Measurements from ENCODE around the gene RGS3. TPM values are rescaled to one million over a fixed set of nuclear protein-coding genes. Genes with fewer than 3 reads are reported as not detected.

Gene RGS3
- 33.0 TPM for polyA plus RNA-seq
- long read RNA-seq, donor 1, full-length matches to known transcripts: 4 of 4 reads
- long read RNA-seq, donor 1, partial matches to known transcripts: 0 of 4 reads
- long read RNA-seq, donor 1, other reads (novel, unspliced or antisense): 0 of 4 reads
- long read RNA-seq, donor 2, full-length matches to known transcripts: 11 of 11 reads
- long read RNA-seq, donor 2, partial matches to known transcripts: 0 of 11 reads
- long read RNA-seq, donor 2, other reads (novel, unspliced or antisense): 0 of 11 reads
- long read RNA-seq, donor 3: 0 reads
- long read RNA-seq, donor 4, partial matches to known transcripts: 0 of 1 reads
- long read RNA-seq, donor 4, other reads (novel, unspliced or antisense): 0 of 1 reads
- long read RNA-seq, donor 5, partial matches to known transcripts: 0 of 1 reads
- long read RNA-seq, donor 5, other reads (novel, unspliced or antisense): 0 of 1 reads
- long read RNA-seq, donor 6, full-length matches to known transcripts: 5 of 5 reads
- long read RNA-seq, donor 6, partial matches to known transcripts: 0 of 5 reads
- long read RNA-seq, donor 6, other reads (novel, unspliced or antisense): 0 of 5 reads
- long read RNA-seq, donor 7, partial matches to known transcripts: 0 of 1 reads
- long read RNA-seq, donor 7, other reads (novel, unspliced or antisense): 0 of 1 reads
- long read RNA-seq, donor 8, full-length matches to known transcripts: 9 of 9 reads
- long read RNA-seq, donor 8, partial matches to known transcripts: 0 of 9 reads
- long read RNA-seq, donor 8, other reads (novel, unspliced or antisense): 0 of 9 reads
- long read RNA-seq, donor 9, full-length matches to known transcripts: 10 of 15 reads
- long read RNA-seq, donor 9, partial matches to known transcripts: 5 of 15 reads
- long read RNA-seq, donor 9, other reads (novel, unspliced or antisense): 0 of 15 reads
- long read RNA-seq, donor 10, full-length matches to known transcripts: 12 of 12 reads
- long read RNA-seq, donor 10, partial matches to known transcripts: 0 of 12 reads
- long read RNA-seq, donor 10, other reads (novel, unspliced or antisense): 0 of 12 reads
- long read RNA-seq, donor 11, partial matches to known transcripts: 0 of 2 reads
- long read RNA-seq, donor 11, other reads (novel, unspliced or antisense): 0 of 2 reads

DNA sequence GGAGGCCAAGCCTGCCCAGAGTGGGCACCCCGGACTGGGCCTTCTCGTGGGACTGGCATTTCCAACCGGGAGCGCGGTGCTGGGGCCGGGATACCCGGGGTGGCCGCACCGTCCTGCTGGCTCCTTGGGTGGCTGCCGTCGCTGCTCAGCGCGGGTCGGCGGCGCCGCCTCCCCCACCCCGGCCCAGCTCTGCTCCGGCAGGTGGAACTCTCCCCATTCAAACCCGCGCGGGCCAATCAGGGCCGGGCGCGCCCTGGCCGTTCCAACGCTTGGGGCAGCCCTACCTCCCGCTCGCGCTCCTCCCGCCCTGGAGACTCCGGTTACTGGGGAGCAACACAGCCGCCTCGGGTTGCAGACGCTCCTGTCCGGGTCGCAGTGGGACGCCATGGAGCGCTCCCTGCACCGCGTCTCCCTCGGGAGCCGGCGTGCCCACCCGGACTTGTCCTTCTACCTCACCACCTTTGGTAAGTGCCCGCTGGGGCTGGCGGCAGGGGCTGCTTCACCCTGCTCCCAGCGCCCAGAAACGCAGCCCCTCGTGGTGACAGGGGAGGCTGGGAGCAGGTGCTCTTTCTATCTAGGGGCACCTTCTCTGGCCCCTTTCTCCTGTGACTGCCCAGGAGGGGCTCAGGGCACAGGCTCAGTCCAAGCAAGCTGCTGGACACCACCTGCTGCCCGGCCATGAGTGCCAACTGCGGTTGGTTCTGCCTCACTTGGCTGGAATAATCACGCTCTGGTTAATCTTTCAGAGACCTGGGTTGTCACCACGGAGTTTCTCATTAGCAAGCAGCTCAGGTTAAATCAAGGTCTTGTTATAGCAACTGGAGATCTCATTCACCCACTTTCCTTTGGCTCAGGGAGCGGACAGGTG is at the start of gene RGS3:
RGS3 (plus strand) TSS at position 310 of the 868 bp plus-strand sequence; CDS start at position 386, 76 bp downstream.
- peak; percentile 68 to 84 for DNase-seq
- H3K27ac ChIP-seq (ENCODE audit: low read length): peak within 1 kb of the TSS; percentile 25
- peak within 1 kb of the TSS; percentile 56 for H3K4me3 ChIP-seq (ENCODE audit: low read length)
- no peaks in the 10 kb centered on the region for H3K36me3 ChIP-seq (ENCODE audit: control insufficient read depth, insufficient read depth, low read length)
- H3K27me3 ChIP-seq (ENCODE audit: control insufficient read depth, insufficient read depth, low read length): no peaks in the 10 kb centered on the region
- H3K9me3 ChIP-seq (ENCODE audit: control insufficient read depth, low read depth, low read length): no peaks in the 10 kb centered on the region
- no CpG with 5 or more reads among the region's 55 CpGs for WGBS (ENCODE audit: insufficient coverage, low lambda C conversion rate)
- peaks cover 18% of the 10 kb centered on the region for H3K4me1 ChIP-seq (ENCODE audit: control insufficient read depth, insufficient read depth, low read length)

DNA sequence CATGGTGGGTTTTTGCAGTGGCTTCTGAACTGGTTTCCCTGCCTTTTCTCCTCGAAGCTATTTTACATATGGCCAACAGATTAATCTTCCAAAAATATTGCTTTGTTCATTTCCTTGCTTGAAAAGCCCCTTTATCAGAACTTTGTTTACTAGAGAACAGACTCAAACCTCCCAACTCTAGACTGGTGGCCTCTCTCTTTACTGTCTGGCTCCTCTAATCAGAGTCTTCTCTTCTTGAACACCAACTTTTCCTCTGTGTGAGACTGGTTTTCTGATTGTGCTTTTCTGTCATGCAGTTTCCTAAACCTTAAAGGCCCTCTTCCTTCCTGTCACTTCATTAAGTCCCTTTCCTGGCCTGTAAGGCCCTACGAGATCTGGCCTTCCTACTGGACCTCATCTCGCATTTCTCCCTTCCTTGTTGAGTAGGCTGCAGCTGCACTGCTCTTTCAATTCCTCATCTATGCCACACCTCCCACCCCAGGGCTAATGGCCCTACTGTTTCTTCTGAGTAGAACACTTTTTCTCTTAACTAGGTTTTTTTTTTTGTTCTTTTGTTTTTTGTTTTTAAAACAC is 47.3 kb upstream of the RGS3 start:
- no peak for DNase-seq
- Histone ChIP-seq H3K4me1 (ENCODE audit: control insufficient read depth, insufficient read depth, low read length) (no peaks in the 10 kb centered on the region), H3K36me3 (ENCODE audit: control insufficient read depth, insufficient read depth, low read length) (no peaks in the 10 kb centered on the region), H3K9me3 (ENCODE audit: control insufficient read depth, low read depth, low read length) (no peaks in the 10 kb centered on the region), H3K4me3 (ENCODE audit: low read length) (no peak overlapping the region), H3K27me3 (ENCODE audit: control insufficient read depth, insufficient read depth, low read length) (no peaks in the 10 kb centered on the region), H3K27ac (ENCODE audit: low read length) (no peak overlapping the region)
- WGBS (ENCODE audit: insufficient coverage, low lambda C conversion rate): 71% methylated on average over 3 of the region's 3 CpGs

DNA sequence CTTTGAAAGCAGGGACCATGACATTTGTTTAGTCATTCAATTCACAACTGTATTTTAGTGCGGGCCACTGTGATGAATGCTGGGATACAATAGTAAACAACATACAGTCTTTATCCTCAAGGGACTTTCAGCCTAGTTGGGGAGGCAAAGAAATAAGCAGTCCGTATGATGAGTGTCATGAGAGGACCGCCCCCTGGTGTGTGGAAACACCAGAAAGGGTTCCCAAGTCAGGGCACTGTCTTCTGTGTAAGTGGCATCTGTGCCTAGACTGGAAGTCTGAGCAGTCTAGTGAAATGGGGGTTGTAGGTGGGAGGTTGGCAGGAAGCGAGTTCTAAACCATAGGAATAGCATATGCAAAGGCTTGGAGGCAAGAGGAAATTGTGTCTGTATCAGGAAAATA is 46.2 kb upstream of the RGS3 start:
- H3K4me3 ChIP-seq (ENCODE audit: low read length): no peak overlapping the region
- no peak overlapping the region for H3K27ac ChIP-seq (ENCODE audit: low read length)
- WGBS (ENCODE audit: insufficient coverage, low lambda C conversion rate): no CpG with 5 or more reads among the region's 4 CpGs
- H3K9me3 ChIP-seq (ENCODE audit: control insufficient read depth, low read depth, low read length): no peaks in the 10 kb centered on the region
- H3K36me3 ChIP-seq (ENCODE audit: control insufficient read depth, insufficient read depth, low read length): no peaks in the 10 kb centered on the region
- DNase-seq: no peak
- H3K27me3 ChIP-seq (ENCODE audit: control insufficient read depth, insufficient read depth, low read length): no peaks in the 10 kb centered on the region
- H3K4me1 ChIP-seq (ENCODE audit: control insufficient read depth, insufficient read depth, low read length): no peaks in the 10 kb centered on the region

DNA sequence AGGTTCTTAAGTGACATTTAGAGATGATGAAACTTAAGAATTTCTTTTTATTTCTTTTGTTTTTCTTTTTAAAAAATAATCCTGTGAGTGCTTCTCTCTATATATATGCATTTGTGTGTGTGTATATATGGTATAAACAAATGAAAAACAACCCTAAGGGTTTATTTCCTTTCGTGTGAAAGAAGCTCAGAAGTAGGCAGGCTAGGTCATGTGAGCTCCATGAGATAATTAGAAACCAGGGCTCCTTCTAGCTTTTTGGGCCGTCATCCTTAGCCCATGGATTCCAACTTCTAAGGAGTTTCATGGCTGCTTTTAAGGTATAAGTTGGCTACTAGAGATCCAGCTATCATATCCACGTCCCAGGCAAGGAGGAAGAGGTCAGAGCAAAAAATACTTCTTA is 41.8 kb upstream of the RGS3 start:
- Histone ChIP-seq H3K27me3 (ENCODE audit: control insufficient read depth, insufficient read depth, low read length) (no peaks in the 10 kb centered on the region), H3K36me3 (ENCODE audit: control insufficient read depth, insufficient read depth, low read length) (no peaks in the 10 kb centered on the region), H3K27ac (ENCODE audit: low read length) (no peak overlapping the region), H3K4me3 (ENCODE audit: low read length) (no peak overlapping the region), H3K4me1 (ENCODE audit: control insufficient read depth, insufficient read depth, low read length) (no peaks in the 10 kb centered on the region), H3K9me3 (ENCODE audit: control insufficient read depth, low read depth, low read length) (no peaks in the 10 kb centered on the region)
- no peak for DNase-seq
- no CpG with 5 or more reads among the region's 3 CpGs for WGBS (ENCODE audit: insufficient coverage, low lambda C conversion rate)

DNA sequence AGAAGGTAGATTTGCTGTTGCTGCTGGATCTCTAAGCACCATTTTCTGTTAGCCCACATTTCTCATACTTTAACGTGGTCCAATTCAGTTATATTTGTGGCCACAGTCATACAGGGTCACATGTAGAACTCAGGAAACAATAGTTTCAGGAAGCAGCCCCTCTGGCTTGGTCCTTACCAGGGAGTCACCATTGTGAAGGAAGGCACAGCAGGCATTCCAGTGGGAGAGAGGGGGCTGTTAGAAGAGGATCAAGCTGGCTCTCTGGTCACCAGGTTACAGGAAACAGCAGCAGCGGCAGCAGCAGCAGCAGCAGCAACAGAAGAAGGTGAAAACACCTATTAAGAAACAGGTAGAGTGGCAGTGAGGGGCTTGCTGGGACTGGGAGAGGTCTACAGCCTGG is 38.5 kb upstream of the RGS3 start:
- DNase-seq: no peak
- H3K9me3 ChIP-seq (ENCODE audit: control insufficient read depth, low read depth, low read length): no peaks in the 10 kb centered on the region
- H3K36me3 ChIP-seq (ENCODE audit: control insufficient read depth, insufficient read depth, low read length): no peaks in the 10 kb centered on the region
- no peaks in the 10 kb centered on the region for H3K4me1 ChIP-seq (ENCODE audit: control insufficient read depth, insufficient read depth, low read length)
- no peak overlapping the region for H3K4me3 ChIP-seq (ENCODE audit: low read length)
- H3K27ac ChIP-seq (ENCODE audit: low read length): no peak overlapping the region
- no peaks in the 10 kb centered on the region for H3K27me3 ChIP-seq (ENCODE audit: control insufficient read depth, insufficient read depth, low read length)
- WGBS (ENCODE audit: insufficient coverage, low lambda C conversion rate): no CpG with 5 or more reads among the region's 2 CpGs

DNA sequence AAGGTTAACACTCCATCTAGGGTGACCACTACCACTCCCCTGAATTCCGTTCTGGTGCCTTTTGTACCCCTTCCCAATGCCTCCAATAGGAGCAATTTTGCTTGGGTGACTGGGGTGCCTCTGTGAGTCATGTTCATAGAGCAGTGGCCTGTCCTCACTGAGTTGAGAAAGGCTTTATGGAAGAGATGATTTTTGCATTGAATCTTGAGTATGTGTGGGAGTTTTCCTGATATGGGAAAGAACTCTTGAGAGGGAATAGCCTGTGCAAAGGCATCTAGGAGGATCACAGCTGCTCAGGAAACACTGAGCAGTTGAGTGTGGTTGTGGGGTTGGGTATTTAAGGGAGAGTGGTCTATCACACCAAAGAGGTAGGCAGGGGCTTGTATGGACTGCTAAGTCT is 36.8 kb upstream of the RGS3 start:
- Histone ChIP-seq H3K27me3 (ENCODE audit: control insufficient read depth, insufficient read depth, low read length) (no peaks in the 10 kb centered on the region), H3K4me1 (ENCODE audit: control insufficient read depth, insufficient read depth, low read length) (no peaks in the 10 kb centered on the region), H3K4me3 (ENCODE audit: low read length) (no peak overlapping the region), H3K9me3 (ENCODE audit: control insufficient read depth, low read depth, low read length) (no peaks in the 10 kb centered on the region), H3K27ac (ENCODE audit: low read length) (no peak overlapping the region), H3K36me3 (ENCODE audit: control insufficient read depth, insufficient read depth, low read length) (no peaks in the 10 kb centered on the region)
- DNase-seq: no peak
- no CpG with 5 or more reads among the region's 1 CpG for WGBS (ENCODE audit: insufficient coverage, low lambda C conversion rate)

DNA sequence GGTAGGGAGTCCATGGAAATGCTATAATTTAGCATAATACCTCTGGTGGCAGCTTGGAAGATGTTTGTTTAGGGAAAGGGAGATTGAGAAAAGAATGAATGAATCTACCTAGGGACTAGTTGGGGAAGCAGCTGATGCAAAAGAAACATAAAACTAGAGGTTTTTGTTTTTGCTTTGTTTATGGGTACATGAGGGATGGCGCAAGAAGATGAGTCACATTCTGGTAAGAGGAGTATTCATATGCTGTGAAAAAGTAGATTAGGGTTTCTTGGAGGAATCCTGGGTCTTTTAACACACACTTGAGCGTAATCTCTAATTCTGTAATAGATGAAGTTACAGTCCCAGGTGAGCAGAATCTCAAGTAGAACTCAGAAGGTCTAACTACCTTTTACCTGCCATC is 35.9 kb upstream of the RGS3 start:
- Histone ChIP-seq H3K27ac (ENCODE audit: low read length) (no peak overlapping the region), H3K4me3 (ENCODE audit: low read length) (no peak overlapping the region), H3K9me3 (ENCODE audit: control insufficient read depth, low read depth, low read length) (no peaks in the 10 kb centered on the region), H3K27me3 (ENCODE audit: control insufficient read depth, insufficient read depth, low read length) (no peaks in the 10 kb centered on the region), H3K36me3 (ENCODE audit: control insufficient read depth, insufficient read depth, low read length) (no peaks in the 10 kb centered on the region), H3K4me1 (ENCODE audit: control insufficient read depth, insufficient read depth, low read length) (no peaks in the 10 kb centered on the region)
- WGBS (ENCODE audit: insufficient coverage, low lambda C conversion rate): 100% methylated on average over 1 of the region's 2 CpGs
- no peak for DNase-seq

DNA sequence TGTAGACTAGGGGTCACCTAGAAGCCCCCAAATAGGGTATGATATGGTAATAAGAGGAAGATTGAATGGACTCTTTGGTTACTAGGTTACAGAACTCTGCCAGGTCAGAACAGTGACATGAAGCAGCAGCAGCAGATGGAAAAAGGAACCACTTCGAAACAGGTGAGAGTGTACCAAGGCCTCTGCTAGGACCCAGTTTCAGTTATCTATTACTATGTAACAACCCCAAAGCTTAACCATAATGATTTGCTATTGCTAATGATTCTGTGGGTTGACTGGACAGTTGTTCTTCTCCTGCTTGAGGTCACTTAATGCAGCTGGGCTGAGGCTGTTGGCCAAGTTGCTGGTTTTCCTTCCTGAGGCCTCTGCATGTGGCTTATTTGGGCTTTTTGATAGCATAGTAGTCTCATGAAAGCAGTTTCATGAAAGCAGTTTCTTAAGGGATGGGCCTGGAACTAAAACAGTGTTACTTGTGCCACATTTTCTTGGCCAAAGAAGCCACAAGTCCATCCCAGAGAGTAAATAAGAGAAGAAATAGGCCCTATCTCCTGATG is 35.4 kb upstream of the RGS3 start:
- no peaks in the 10 kb centered on the region for H3K4me1 ChIP-seq (ENCODE audit: control insufficient read depth, insufficient read depth, low read length)
- no peak overlapping the region for H3K27ac ChIP-seq (ENCODE audit: low read length)
- DNase-seq: no peak
- no peaks in the 10 kb centered on the region for H3K9me3 ChIP-seq (ENCODE audit: control insufficient read depth, low read depth, low read length)
- no peak overlapping the region for H3K4me3 ChIP-seq (ENCODE audit: low read length)
- H3K36me3 ChIP-seq (ENCODE audit: control insufficient read depth, insufficient read depth, low read length): no peaks in the 10 kb centered on the region
- WGBS (ENCODE audit: insufficient coverage, low lambda C conversion rate): no CpG with 5 or more reads among the region's 1 CpG
- no peaks in the 10 kb centered on the region for H3K27me3 ChIP-seq (ENCODE audit: control insufficient read depth, insufficient read depth, low read length)

DNA sequence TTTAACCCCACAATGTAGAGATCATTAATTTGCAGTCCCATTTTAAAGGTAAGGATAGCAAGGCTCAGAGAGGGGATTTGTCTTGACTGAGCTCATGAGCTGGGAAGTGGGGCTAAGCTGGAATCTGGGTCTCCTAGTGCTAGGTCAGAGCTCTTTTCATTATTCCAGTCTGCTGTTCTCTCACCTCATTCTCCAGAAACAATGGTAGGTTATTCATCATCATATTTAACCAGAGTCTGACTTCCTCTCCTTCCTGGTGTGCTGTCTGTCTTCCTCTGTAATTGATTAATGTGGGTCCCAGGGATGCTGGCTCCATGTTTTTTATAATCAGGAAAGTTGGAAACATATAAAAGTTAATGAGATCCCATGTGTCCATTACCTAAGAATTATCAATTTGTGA is 32.3 kb upstream of the RGS3 start:
- H3K27me3 ChIP-seq (ENCODE audit: control insufficient read depth, insufficient read depth, low read length): no peaks in the 10 kb centered on the region

More for the DNA sequence above, 32.3 kb upstream of the RGS3 start:
- Histone ChIP-seq H3K36me3 (ENCODE audit: control insufficient read depth, insufficient read depth, low read length) (no peaks in the 10 kb centered on the region), H3K27ac (ENCODE audit: low read length) (no peak overlapping the region), H3K4me1 (ENCODE audit: control insufficient read depth, insufficient read depth, low read length) (no peaks in the 10 kb centered on the region), H3K4me3 (ENCODE audit: low read length) (no peak overlapping the region), H3K9me3 (ENCODE audit: control insufficient read depth, low read depth, low read length) (no peaks in the 10 kb centered on the region)
- DNase-seq: no peak
